GM12878 (cell line): Measurements from ENCODE around the gene IDS. TPM values are rescaled to one million over a fixed set of nuclear protein-coding genes. Genes with fewer than 3 reads are reported as not detected.

Source experiments
- CBX5 ChIP-seq: sonication (generic); IDR thresholded peaks from 2 replicates; pipeline ENCODE4 v1.6.1; 2016; ENCODE audit warnings: low read depth, moderate library complexity, mild to moderate bottlenecking, inconsistent platforms
- CREB1 ChIP-seq: IDR thresholded peaks from 2 replicates; pipeline ENCODE4 v1.6.1; 2012; ENCODE audit warnings: low read depth, mild to moderate bottlenecking, inconsistent platforms
- EZH2 ChIP-seq: IDR thresholded peaks from 2 replicates; pipeline ENCODE4 v1.6.1; 2012; ENCODE audit warnings: low read depth, mild to moderate bottlenecking, control low read depth, inconsistent platforms, low read length, borderline replicate concordance; ENCODE audit not compliant: control insufficient read depth
- HCFC1 ChIP-seq: fragments of 150-350 bp; IDR thresholded peaks from 2 replicates; pipeline ENCODE4 v1.6.1; 2014; ENCODE audit warnings: low read length
- HSF1 ChIP-seq: fragments of 150-350 bp; IDR thresholded peaks from 2 replicates; pipeline ENCODE4 v1.6.1; 2014; ENCODE audit warnings: mild to moderate bottlenecking, low read depth, low read length
- MAX ChIP-seq: IDR thresholded peaks from 2 replicates; pipeline ENCODE4 v1.6.1; 2012; ENCODE audit warnings: low read depth, low read length, improper control_type of control experiment
- MYB ChIP-seq: fragments of 150-350 bp; IDR thresholded peaks from 2 replicates; pipeline ENCODE4 v1.6.1; 2014; ENCODE audit warnings: mild to moderate bottlenecking, low read depth, low read length, borderline replicate concordance
- NFYB ChIP-seq: IDR thresholded peaks from 2 replicates; pipeline ENCODE4 v1.6.1; 2011; ENCODE audit warnings: low read depth, mild to moderate bottlenecking, low read length, improper control_type of control experiment, moderate library complexity; ENCODE audit not compliant: insufficient read depth
- NR2F1 ChIP-seq: fragments of 450-650 bp; conservative IDR thresholded peaks from 2 replicates; pipeline ENCODE4 v1.6.1; 2017; ENCODE audit warnings: mild to moderate bottlenecking
- PAX8 ChIP-seq: fragments of 450-650 bp; IDR thresholded peaks from 2 replicates; pipeline ENCODE4 v1.6.1; 2017; ENCODE audit warnings: mild to moderate bottlenecking, moderate library complexity
- PBX3 ChIP-seq: IDR thresholded peaks from 2 replicates; pipeline ENCODE4 v1.6.1; 2011; ENCODE audit warnings: mild to moderate bottlenecking, low read depth, low read length, moderate library complexity; ENCODE audit not compliant: insufficient replicate concordance
- RFX5 ChIP-seq: IDR thresholded peaks from 2 replicates; pipeline ENCODE4 v1.6.1; 2011; ENCODE audit warnings: low read depth, low read length, improper control_type of control experiment
- RUNX3 ChIP-seq: IDR thresholded peaks from 2 replicates; pipeline ENCODE4 v1.6.1; 2012; ENCODE audit warnings: low read length, inconsistent platforms
- SMAD1 ChIP-seq: fragments of 450-650 bp; IDR thresholded peaks from 2 replicates; pipeline ENCODE4 v1.6.1; 2018; ENCODE audit warnings: mild to moderate bottlenecking, low read depth; ENCODE audit not compliant: partially characterized antibody
- SPI1 ChIP-seq: IDR thresholded peaks from 2 replicates; pipeline ENCODE4 v1.6.1; 2011; ENCODE audit warnings: low read depth, mild to moderate bottlenecking, low read length, moderate library complexity, borderline replicate concordance; ENCODE audit not compliant: insufficient read depth
- TAF1 ChIP-seq: IDR thresholded peaks from 2 replicates; pipeline ENCODE4 v1.6.1; 2011; ENCODE audit warnings: mild to moderate bottlenecking, low read depth, low read length, borderline replicate concordance
- TARDBP ChIP-seq: IDR thresholded peaks from 2 replicates; pipeline ENCODE4 v1.6.1; 2016; ENCODE audit warnings: borderline replicate concordance
- TCF7 ChIP-seq: IDR thresholded peaks from 2 replicates; pipeline ENCODE4 v1.6.1; 2014; ENCODE audit warnings: antibody characterized with exemption, borderline replicate concordance
- USF2 ChIP-seq: IDR thresholded peaks from 2 replicates; pipeline ENCODE4 v1.6.1; 2011; ENCODE audit warnings: low read depth, low read length, improper control_type of control experiment, borderline replicate concordance
- YY1 ChIP-seq: IDR thresholded peaks from 2 replicates; pipeline ENCODE4 v1.6.1; 2011; ENCODE audit warnings: low read depth, mild to moderate bottlenecking, low read length
- ZNF217 ChIP-seq: fragments of 450-650 bp; IDR thresholded peaks from 2 replicates; pipeline ENCODE4 v1.6.1; 2017; ENCODE audit warnings: antibody characterized with exemption, mild to moderate bottlenecking
- ZNF274 ChIP-seq: IDR thresholded peaks from one replicate; pipeline ENCODE4 v1.8.0; 2011; ENCODE audit not compliant: insufficient read length, insufficient read depth
- ZNF687 ChIP-seq: fragments of 450-650 bp; IDR thresholded peaks from 2 replicates; pipeline ENCODE4 v1.6.1; 2017; ENCODE audit warnings: mild to moderate bottlenecking, moderate library complexity
- ZZZ3 ChIP-seq: IDR thresholded peaks from 2 replicates; pipeline ENCODE4 v1.6.1; 2011; ENCODE audit warnings: low read depth; ENCODE audit not compliant: control insufficient read depth, insufficient read length
- polyA plus RNA-seq, 11 experiments: library from polyadenylated mRNA; depleted of rRNA in 4 of 11; unstranded in 6 of 11; stranded (reverse) in 5 of 11; fragments of >200 nt; fragmentation: Nextera tagmentation in 4 of 11; fragmentation: Illumina TruSeq in 1 of 11; extraction: Ambion mirVana in 4 of 11; extraction: Trizol in 1 of 11; gene quantifications; 1 replicate in 1 of 11; 2 replicates in 10 of 11; pipeline versions ENCODE4 v1.2.1 to v1.2.3, GENCODE V29; 2011 to 2016; ENCODE audit warnings: inconsistent platforms in 2 of 11, missing spikeins in 2 of 11, low read depth in 1 of 11
- total RNA-seq, 4 experiments: library from RNA; depleted of rRNA in 3 of 4; stranded (reverse); fragments of >200 nt in 3 of 4; fragmentation: Illumina TruSeq in 1 of 4; extraction: Trizol in 1 of 4; gene quantifications; 2 replicates each; pipeline versions ENCODE4 v1.2.1 to v1.2.3, GENCODE V29; 2013 to 2021

The IDS gene
- total and polyA plus RNA-seq, 10 of the 15 experiments (the other 5 are each of a cell fraction or from before 2014, with no cell fraction given) = 6.1 to 79.1 (median 51.7) TPM

GRCh38 chrX:149531599-149531998 lies 26.5 kb upstream of the IDS start (continued):
- TF ChIP-seq CBX5 (no peak), TCF7 (no peak), ZNF217 (no peak), PBX3 (no peak), PAX8 (no peak), NFYB (no peak), USF2 (no peak), TARDBP (no peak), HSF1 (no peak), TAF1 (no peak), RFX5 (no peak), SPI1 (peak; percentile 59), EZH2 (no peak), CREB1 (no peak), MAX (no peak), ZZZ3 (no peak), NR2F1 (peak; percentile 67), ZNF274 (no peak), RUNX3 (no peak), HCFC1 (no peak), MYB (no peak), SMAD1 (no peak), YY1 (no peak), ZNF687 (no peak)
